Activated T-cell treated with anti-CD3 and anti-CD28 coated beads for 24 hours (primary cell): ENCODE data around the gene TRAPPC3L.
"Not testable (repeated sequence)": the region's sequence is repeated elsewhere in the genome, so short reads cannot be mapped to it uniquely, and the experiment has no call there.

Experiments used
- DNase-seq: peaks from one replicate; pipeline ENCODE4 v3.0.0-alpha.2; 2020; ENCODE audit warnings: low read depth

Gene TRAPPC3L

GRCh38 chr6:116513224-116513875 is 32.1 kb downstream of the TRAPPC3L start:
- no peak for DNase-seq

- DNase-seq, result no peak
Measured at GRCh38 chr6:116512734-116513133, 32.8 kb downstream of the TRAPPC3L start.

GRCh38 chr6:116512111-116512559 is 33.3 kb downstream of the TRAPPC3L start:
- no peak for DNase-seq

- DNase-seq, result no peak
Measured at GRCh38 chr6:116511424-116512110, 33.9 kb downstream of the TRAPPC3L start, which contains the start of gene CALHM5. TSS of gene CALHM5 (plus strand) at chr6:116511639. CDS start at chr6:116511697, 58 bp downstream.

GRCh38 chr6:116508527-116508926 is 37.0 kb downstream of the TRAPPC3L start:
- DNase-seq, result no peak

- no peak for DNase-seq
Measured at GRCh38 chr6:116507324-116507723, 38.2 kb downstream of the TRAPPC3L start.

- DNase-seq, result no peak
Measured at GRCh38 chr6:116500969-116501433, 44.5 kb downstream of the TRAPPC3L start.

GRCh38 chr6:116497113-116497676 is 48.3 kb downstream of the TRAPPC3L start:
- no peak for DNase-seq

GRCh38 chr6:116495161-116495560 is 50.3 kb downstream of the TRAPPC3L start:
- not testable (repeated sequence) for DNase-seq

- DNase-seq, result no peak
Measured at GRCh38 chr6:116492331-116493067, 53.0 kb downstream of the TRAPPC3L start.

GRCh38 chr6:116491610-116492330 is 53.7 kb downstream of the TRAPPC3L start:
- DNase-seq, result no peak

- DNase-seq, result no peak
Measured at GRCh38 chr6:116485559-116486184, 59.8 kb downstream of the TRAPPC3L start.

- no peak for DNase-seq
Measured at GRCh38 chr6:116483616-116484015, 61.9 kb downstream of the TRAPPC3L start.

GRCh38 chr6:116482780-116483179 is 62.7 kb downstream of the TRAPPC3L start:
- DNase-seq, result no peak

- no peak for DNase-seq
Measured at GRCh38 chr6:116476002-116476678, 69.3 kb downstream of the TRAPPC3L start.

GRCh38 chr6:116475141-116475540 is 70.3 kb downstream of the TRAPPC3L start:
- DNase-seq, result no peak

GRCh38 chr6:116472706-116473105 is 72.8 kb downstream of the TRAPPC3L start:
- DNase-seq, result no peak

GRCh38 chr6:116471531-116471930 is 74.0 kb downstream of the TRAPPC3L start:
- no peak for DNase-seq

- no peak for DNase-seq
Measured at GRCh38 chr6:116468293-116468692, 77.2 kb downstream of the TRAPPC3L start.

- DNase-seq, result no peak
Measured at GRCh38 chr6:116467514-116467913, 78.0 kb downstream of the TRAPPC3L start.

- DNase-seq, result no peak
Measured at GRCh38 chr6:116467096-116467495, 78.4 kb downstream of the TRAPPC3L start.
